ENCODE measurements around the gene GPR156.

DNA sequence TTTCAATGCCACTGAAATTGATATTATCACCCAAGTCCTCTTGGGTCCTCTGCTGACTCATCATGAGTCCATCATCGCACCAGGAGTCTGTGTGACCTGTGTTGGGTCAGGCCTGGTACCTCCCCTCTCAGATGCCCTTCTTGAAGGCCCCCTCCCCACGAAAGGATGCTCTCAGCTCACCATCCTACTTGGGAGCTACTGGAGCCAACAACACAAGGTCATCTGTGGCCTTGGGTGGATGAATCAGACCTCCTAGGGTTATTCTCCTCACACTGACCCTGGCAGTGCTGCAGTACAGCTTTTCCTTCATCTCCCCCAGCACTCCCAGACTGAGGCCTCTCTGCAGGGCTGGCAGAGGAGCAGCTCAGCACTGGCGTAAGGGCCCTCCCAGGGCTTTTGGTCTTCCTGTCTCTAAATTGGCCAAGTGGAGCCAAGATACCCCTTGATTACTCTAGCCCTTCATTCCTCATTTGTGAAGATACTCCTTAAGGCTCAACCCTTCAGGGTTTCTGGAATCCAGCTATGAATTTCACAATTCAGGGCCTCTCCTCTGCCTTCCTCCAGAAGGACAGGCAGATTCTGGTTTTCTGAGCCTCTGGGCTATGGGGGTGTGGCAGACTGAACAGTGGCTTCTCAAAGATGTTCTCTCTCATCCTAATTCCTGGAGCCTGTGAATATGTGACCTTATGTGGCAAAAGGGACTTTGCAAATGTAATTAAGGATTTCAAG is 110.0 kb downstream of the GPR156 start:
- TF ChIP-seq CTBP1 (IDR thresholded peaks at IDR 0.05; ENCODE audit: borderline replicate concordance) (no peak), SUZ12 (IDR thresholded peaks at IDR 0.05) (no peak), HDGF (IDR thresholded peaks at IDR 0.05; ENCODE audit: borderline replicate concordance) (no peak), SP1 (IDR thresholded peaks at IDR 0.05) (no peak), ELF4 (IDR thresholded peaks at IDR 0.05) (no peak), FOXA1 (IDR thresholded peaks at IDR 0.05) (no peak), TARDBP (IDR thresholded peaks at IDR 0.05) (no peak)

Data from HEK293T (cell line).